Measurements from ENCODE around the gene TOMM7. TPM values are rescaled to one million over a fixed set of nuclear protein-coding genes. Genes with fewer than 3 reads are reported as not detected.
"Not testable (repeated sequence)": the region's sequence is repeated elsewhere in the genome, so short reads cannot be mapped to it uniquely, and the experiment has no call there.

TOMM7 gene
- polyA plus RNA-seq, 3 donors, result 463 to 545 (median 500) TPM

DNA sequence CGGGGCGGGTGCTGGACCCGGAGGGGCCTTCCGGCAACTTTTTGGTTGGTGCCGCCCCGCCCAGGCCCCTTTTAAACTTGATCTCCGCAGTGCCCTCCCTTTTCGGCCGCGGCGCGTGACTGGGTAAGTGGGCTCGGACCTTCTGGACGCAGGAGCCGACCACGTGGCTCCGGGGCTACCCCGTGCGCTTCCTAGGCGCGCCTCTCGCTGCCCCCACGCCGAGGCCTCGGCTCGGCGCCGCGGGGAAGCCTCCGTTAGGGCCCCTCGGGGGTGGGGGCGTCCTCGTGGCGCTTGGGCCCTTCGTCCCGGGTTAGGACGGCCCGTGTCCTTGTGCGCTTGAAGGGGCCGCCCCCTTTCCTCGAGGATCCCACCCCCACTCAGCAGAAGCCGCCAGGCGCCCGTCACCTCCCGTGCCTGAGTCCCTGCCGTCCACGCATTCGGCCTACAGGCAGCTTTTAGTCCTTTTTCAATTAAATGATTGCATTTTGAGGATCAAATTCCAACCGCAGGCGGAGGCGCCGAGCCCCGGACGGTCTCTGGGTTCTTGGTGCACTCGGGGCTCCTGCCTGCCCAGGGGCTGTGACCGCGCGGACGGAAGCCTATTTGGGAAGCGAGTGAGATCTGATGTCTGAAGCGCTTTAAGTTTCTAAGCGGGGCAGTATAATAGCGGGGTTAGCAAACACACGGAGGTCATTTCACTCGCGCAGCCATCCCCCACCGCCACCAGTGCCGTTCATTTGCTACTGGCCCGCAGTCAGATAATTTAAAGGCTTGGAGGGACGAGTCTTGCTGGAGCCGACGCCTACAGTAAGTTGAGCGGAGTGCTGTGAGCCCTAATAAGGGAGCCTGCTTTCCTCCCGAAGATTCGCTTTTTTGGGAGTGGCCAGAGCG is 31.8 kb upstream of the TOMM7 start:
- peak in 2 of 3 donors; percentile 29 to 40 for DNase-seq (ENCODE audit: low read depth in 3 of 3, low spot score in 2 of 3)

DNA sequence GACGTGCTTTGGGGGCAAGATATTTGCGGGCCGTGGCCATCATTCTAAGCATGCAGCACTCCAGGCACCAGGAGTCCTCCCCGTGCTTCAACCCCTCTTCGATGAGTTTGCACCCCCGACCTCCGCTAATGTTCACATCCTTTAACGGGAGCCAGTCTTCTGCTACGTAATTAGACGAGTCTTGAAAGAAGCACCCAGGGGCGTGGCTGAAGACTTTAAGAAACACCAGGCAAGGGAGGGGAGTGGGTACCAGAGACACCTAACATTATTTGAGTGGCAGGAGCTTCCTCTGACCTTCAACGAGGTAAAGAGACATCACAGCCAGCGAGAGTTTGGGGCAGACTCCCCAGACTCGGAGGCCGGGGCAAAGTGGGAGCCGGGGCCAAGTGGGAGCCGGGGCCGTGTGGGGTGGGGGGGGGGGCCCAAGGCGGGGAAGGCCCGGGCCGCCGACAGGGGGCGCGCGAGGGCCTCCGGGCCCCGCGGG is 31.1 kb upstream of the TOMM7 start:
- DNase-seq (ENCODE audit: low read depth in 3 of 3, low spot score in 2 of 3), result no peak

DNA sequence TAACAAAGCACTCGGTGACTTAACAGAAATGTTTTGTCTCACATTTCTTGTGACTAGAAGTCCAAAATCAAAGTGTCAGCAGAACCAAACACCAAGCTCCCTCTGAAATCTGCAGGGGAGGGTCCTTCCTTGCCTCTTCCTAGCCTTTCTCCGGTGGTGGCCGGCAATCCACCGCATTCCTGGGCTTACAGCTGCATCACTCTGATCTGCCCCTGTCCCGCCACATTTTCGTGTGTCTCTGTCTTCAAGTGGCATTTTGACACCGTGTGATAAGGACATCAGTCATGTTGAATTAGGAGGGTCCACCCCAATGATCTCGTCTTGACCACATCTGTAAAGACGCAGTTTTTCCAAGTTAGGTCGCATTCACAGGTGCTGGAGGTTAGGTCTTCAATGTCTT is 30.5 kb upstream of the TOMM7 start:
- no peak for DNase-seq (ENCODE audit: low read depth in 3 of 3, low spot score in 2 of 3)

DNA sequence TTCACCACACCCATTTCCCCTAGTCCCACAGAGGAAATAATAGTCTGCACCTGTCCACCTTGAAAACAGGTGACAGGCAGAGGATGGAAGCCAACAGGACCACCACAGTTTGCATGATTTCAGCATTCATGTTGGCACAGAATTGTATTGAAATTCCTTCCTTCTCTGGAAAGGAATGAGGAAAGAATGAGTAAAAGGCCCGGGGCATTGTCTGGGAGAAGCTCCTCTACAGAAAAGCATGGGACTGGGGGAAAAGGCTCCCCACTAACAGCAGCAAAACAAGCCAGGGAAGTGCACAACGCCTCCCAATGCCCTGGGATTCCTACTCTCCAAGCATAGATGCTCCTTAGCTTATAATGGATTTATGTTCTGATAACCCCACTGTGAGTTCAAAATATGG is 28.5 kb upstream of the TOMM7 start:
- no peak for DNase-seq (ENCODE audit: low read depth in 3 of 3, low spot score in 2 of 3)

DNA sequence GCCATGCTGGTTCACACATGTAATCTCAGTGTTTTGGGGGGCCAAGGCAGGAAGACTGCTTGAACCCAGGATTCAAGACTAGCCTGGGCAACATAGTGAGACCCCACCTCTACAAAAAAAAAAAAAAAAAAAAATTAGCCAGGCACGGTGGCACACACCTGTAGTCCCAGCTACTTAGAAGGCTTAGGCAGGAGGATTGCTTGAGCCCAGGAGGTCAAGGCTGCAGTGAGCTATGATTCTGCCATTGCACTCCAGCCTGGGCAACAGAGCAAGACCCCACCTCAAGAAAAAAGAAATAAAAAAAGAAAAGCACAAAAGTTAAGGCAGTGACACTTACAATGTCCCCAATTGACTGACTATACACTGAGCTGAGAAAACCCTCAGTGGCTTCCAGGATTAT is 27.7 kb upstream of the TOMM7 start:
- not testable (repeated sequence) for DNase-seq (ENCODE audit: low read depth in 3 of 3, low spot score in 2 of 3)

DNA sequence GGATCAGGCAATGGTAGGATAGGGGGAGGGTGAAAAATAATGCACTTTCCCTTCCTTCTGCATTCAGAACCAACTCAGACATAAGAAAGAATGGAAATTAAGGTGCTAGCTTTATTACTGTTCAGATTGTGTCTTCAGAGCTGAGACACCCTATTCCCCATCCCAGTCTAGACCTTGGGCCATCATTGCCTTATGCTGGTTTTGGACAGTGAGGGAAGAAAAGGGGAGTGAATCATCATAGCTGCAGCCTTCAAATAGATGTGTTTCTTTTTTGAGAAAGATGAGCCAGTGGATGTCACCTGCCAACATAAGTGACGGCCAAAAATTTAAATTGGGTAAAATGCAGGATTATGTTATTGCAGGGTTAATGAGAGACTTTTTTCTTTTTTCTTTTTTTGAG is 27.0 kb upstream of the TOMM7 start:
- DNase-seq (ENCODE audit: low read depth in 3 of 3, low spot score in 2 of 3), result no peak

DNA sequence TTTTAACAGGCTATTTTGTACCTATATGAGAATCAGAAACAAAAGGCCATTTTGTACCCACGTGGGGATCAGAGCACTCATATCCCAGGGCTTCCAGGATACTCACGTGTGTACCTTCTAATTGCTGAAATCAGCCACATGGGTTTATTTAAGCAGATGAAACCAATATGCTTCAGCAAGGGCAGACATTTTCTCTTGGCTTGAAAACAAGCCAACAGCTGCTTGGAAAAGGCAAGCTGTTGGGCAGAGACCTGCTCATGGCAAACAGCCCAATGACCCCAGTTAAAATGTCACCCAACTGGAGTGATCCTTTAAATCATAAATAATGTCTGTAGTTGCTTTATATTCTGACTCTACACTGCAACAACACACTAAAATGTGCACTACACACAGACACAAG is 26.5 kb upstream of the TOMM7 start:
- no peak for DNase-seq (ENCODE audit: low read depth in 3 of 3, low spot score in 2 of 3)

DNA sequence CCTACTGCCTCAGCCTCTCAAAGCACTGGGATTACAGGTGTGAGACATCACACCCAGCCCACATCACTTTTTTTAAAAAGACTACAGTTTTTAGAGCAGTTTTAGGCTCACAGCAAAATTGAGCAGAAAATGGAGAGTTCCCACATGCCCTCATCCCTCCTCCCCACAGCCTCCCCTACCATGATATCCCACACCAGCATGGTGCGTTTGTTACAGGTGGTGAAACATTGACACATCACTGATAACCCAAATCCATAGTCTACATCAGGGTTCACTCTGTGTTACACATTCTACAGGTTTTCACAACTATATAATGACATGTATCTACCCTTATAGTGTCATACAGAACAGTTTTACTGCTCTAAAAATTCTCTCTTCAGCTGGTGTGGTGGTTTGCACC is 24.3 kb upstream of the TOMM7 start:
- no peak for DNase-seq (ENCODE audit: low read depth in 3 of 3, low spot score in 2 of 3)

DNA sequence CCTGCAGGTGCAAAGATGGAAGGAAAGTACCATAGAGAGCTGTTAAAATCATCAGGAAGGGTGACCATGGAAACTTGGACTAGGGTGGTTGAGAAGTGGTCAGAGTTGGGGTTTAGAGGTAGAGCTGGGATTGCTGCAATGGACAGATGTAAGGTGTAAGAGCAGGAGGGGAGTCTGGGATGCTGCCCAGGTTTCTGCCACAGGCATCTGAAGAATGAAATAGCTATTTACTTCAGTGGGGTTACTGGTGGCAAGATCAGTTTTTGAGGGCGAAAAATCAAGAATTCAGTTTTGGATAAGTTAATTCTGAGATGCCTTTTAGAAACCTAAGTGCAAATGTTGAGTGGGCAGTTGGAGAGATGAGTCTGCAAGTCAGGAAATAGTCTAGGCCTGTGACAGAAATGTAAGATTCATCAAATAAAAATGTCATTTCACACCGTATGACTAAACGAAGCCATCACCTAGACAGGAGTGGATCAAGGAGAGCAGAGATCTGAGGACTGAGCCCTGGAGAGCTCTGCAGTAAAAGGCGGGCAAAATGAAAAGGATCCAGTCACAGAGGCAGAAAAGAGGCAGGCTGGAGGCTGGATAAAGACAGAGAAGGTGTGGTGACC is 22.7 kb upstream of the TOMM7 start:
- no peak for DNase-seq (ENCODE audit: low read depth in 3 of 3, low spot score in 2 of 3)

DNA sequence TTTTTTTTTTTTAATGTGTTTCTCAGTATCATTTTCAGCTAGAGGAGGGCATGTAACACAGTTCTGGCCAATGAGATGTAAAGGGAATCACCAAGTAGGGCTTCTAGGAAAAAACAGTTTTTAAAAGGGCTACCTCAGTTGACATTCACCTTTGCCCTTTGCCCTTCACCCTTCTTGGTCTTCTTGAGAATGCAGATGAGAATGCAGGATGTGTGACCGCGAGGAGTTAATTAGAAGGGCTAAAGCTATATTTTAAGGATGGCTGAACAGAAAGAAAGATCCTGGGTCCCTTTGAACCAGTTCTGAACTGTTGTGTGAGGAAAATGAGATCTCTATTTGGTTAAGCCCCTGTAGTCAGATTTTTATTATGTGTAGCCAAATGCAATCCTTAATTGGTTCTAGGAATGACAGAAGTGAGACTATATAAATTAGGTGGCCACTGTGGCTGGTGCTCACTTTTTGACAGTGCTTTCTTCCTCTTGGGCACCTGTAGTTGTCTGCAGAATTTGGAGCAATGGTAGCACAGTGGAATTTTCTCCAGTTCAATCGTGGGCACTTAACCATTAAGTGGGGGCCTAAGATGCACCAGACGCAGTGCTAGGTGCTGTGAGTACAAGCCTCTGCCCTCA is 21.1 kb upstream of the TOMM7 start:
- no peak for DNase-seq (ENCODE audit: low read depth in 3 of 3, low spot score in 2 of 3)

DNA sequence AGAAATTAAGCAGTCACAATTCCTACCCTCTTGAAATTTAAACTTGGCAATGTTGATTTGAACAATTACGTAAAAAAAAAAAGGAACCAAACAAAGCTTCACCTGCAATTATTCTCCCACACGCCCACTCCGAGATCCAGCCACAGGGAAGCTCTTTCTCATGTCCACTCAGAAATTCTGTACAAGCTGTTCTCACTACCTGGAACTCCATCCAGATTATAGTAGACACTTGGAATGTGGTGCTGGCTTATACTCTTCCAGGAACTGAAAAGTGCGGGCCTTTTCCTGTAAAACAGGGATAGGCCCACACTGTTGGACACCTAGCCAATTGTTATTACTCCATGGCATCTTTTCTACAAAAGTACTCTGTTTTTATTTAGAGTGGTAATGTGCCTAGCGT is 20.3 kb upstream of the TOMM7 start:
- no peak for DNase-seq (ENCODE audit: low read depth in 3 of 3, low spot score in 2 of 3)

DNA sequence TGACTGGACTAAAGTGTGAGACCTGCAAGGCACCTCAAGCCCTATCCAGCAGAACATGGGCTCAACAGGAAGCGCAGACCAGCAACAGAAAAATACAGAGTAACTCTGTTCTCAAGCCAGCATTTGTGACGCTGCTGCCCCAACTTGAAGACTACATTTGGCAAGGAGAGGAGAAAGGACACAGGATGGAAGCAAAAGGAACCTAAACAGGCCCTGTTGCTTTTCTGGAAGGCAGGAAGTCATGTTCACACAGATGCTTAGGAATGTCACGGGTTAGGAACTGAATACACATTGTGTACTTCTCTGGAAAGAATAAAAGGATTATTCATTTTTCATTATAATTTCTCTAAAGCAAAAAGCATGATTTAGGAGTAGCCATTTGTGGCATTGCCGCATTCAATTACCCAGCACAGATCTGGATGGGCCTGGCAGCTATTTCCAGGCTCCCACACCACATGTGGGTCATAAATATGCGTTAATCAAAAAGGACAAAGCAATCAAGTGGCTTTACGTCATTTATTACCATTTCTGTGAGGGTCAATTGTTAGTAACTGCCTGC is 19.8 kb upstream of the TOMM7 start:
- no peak for DNase-seq (ENCODE audit: low read depth in 3 of 3, low spot score in 2 of 3)

DNA sequence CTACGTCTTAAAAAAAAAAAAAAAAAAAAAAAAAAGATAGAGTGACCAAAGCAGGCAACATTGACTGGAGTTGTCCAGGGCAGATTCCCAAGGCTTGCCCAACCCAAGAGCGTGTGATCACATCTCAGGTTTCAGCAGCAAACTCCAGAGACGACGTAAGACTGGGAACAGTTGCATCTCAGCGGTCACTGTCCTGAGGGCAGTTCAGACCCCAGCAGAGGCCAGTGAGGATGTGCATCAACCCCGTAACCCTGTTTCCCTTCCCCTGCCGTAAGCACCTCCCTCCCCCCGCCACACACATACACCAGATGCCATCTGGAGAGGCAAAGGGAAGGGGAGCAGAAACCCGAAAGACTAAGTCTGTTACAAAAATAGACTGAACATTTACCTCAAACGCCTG is 19.3 kb upstream of the TOMM7 start:
- no peak for DNase-seq (ENCODE audit: low read depth in 3 of 3, low spot score in 2 of 3)

DNA sequence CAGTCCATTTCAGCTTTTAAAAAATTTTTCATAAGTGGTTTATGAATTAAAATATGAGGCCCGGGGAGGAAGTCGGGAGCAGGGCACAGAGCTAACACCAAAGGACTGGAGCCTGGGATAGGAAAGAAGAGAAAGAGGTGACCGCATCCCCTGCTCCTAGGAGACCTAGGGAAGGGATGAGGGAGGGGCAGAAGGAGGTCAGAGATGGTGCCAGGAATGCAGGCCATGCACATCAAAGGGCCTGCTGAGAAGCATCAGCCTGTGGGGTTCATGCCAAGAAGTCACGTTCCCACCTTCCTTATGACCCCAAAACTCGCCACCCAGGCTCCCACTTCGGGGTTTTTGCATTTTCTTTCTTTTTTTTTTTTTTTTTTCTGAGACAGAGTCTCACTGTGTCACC is 14.7 kb upstream of the TOMM7 start:
- no peak for DNase-seq (ENCODE audit: low read depth in 3 of 3, low spot score in 2 of 3)

DNA sequence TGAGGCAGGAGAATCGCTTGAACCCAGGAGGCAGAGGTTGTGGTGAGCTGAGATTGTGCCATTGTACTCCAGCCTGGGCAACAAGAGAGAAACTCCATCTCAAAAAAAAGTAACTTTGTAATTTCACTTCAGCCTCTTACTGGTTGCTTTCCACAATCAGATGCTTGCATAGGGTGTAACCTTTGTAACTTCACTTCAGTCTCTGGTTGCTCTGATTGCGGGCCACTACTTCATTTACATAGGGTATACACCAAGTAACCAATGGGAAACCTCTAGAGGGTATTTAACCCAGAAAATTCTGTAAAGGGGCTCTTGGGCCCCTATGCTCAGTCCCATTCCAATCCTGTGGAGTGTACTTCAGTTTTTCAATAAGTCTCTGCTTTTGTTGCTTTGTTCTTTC is 13.9 kb upstream of the TOMM7 start:
- DNase-seq (ENCODE audit: low read depth in 3 of 3, low spot score in 2 of 3), result not testable (repeated sequence)

DNA sequence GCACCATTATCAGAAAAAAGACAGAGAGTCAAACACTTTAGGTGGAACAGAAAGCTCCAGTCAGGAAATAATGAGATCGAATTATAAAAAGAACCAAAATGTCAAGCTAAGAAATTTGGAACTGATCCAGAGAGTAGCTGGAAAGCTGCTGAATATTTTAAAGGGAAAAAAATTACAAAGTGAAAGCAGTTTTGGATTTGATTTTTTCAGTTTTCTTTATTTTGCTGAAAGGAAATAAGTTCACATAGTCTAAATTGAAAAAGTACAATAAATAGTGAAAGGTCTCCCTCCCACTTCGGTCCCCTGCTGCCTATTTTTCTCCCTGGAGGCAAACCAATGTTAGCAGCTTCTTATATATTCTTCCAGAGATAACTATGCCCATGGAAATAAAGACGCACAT is 11.3 kb upstream of the TOMM7 start:
- no peak for DNase-seq (ENCODE audit: low read depth in 3 of 3, low spot score in 2 of 3)

DNA sequence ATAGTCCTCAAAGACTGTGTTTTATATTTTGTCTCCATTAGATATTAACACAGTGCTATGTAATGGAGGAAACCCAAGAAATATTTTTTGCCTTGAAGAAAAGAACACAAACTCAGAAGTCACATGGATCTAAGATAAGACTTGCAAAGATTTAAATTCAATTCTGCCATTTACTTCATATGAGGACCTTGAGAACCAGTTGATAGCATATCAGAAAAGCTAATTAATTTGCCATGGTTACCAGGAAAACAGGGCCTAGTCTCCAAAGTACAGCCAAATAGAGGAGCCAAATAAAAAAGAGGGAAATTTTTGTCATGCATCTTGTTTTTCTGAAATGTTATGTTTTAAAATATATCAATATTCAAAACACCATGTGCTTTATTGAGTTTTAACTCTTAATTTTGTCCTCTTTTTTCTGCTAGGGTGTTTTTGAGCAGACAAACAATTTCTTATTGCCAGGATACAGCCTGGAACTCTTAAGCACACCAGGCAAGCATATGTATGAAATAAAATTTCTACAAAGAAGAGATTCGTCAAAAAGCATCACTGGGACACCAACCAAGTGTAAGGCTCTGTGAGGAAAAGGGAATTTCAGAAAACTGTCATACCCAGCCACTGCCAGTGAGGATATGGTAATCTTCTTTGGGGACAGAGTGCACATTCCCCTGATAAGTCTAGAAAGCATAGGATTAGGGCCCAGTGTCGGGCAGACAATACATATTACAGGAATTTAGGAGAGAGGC is 10.6 kb upstream of the TOMM7 start:
- DNase-seq (ENCODE audit: low read depth in 3 of 3, low spot score in 2 of 3), result no peak

DNA sequence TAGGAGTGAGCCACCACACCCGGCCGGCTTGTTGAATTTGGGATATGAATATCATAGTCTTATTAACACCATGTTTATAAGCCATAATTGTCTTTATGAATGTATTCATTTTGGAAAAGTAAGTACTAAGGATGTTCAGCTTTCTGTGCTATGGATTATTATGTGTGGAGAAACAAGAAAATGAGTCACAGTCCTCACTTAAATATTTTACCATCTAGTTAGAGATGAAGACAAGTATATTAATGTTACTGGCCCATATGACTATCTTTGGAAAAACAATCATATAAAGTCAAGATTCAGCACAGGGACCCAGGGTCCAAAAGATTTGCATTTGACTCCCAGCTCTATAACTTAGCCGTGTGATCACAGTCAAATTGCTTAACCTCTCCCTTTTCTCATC is 9.8 kb upstream of the TOMM7 start:
- no peak for DNase-seq (ENCODE audit: low read depth in 3 of 3, low spot score in 2 of 3)

DNA sequence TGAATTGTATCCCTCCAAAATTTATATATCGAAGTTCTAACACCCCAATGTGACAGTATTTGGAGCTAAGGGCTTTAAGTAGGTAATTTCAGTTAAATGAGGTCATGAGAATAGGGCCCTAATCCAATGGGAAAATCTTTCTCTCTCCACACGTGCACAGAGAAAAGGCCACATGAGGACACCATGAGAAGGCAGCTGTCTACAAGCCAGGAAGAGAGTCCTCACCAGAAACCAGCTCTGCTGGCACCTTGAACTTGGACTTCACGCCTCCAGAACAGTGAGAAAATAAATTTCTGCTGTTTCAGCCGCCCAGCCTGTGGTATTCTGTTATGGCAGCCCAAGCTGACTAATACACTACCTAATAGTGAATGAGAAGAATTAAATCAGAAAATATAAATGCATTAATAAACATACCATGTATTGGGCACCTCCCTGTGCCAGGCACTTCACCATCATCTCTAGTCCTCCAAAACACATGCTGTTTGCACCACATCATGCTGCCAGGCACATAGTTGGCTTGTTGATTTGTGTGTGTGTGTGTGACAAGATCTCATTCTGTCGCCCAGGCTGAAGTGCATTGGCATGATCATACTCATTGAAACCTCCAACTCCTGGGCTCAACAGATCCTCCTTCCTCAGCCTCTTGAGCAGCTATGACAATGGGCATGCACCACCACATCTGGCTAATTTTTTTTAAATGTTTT is 9.1 kb upstream of the TOMM7 start:
- DNase-seq (ENCODE audit: low read depth in 3 of 3, low spot score in 2 of 3), result no peak

DNA sequence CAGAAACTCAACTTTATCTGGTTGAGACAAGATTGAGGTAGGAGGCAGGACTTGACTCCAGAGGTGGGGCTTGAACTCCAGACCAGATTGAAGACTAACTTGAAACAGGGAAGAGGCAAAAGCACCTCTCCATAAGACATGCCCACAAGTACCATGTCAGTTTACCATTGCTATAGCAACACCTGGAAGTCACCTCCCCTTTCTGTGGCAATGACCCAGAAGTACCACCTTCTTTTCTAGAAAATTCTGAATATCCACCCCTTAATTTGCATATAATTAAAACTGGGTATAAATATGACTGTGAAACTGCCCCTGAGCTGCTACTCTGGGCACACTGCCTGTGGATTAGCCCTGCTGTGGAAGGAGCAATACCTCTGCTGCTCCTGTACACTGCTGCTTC is 4.9 kb upstream of the TOMM7 start:
- no peak for DNase-seq (ENCODE audit: low read depth in 3 of 3, low spot score in 2 of 3)

Data from right renal cortex interstitium (tissue), 3 donors.